Peyer's patch (tissue), 4 donors: Measurements from ENCODE around the gene DLGAP4.

Experiments
- CTCF ChIP-seq, 6 experiments: fragments of 450-650 bp in 4 of 6; fragments of 200-600 bp in 2 of 6; sonication (generic) in 1 of 6; IDR thresholded peaks; one replicate each; pipeline ENCODE4 v1.5.1; 2017 to 2019; ENCODE audit warnings: antibody characterized with exemption in 6 of 6, mild to moderate bottlenecking in 3 of 6, moderate library complexity in 1 of 6
- POLR2A ChIP-seq, 2 donors: fragments of 450-650 bp; IDR thresholded peaks; one replicate each; pipeline ENCODE4 v1.5.1; 2017; ENCODE audit warnings: antibody characterized with exemption in 2 of 2, mild to moderate bottlenecking in 2 of 2, moderate library complexity in 2 of 2

- no peak for TF ChIP-seq CTCF (IDR thresholded peaks at IDR 0.05)
- TF ChIP-seq POLR2A (IDR thresholded peaks at IDR 0.05) = no peak
Measured at GRCh38 chr20:36374995-36375394, 68.9 kb downstream of the DLGAP4 start.
